ENCODE measurements around the gene ZSCAN5B.

ZSCAN5B gene

DNA sequence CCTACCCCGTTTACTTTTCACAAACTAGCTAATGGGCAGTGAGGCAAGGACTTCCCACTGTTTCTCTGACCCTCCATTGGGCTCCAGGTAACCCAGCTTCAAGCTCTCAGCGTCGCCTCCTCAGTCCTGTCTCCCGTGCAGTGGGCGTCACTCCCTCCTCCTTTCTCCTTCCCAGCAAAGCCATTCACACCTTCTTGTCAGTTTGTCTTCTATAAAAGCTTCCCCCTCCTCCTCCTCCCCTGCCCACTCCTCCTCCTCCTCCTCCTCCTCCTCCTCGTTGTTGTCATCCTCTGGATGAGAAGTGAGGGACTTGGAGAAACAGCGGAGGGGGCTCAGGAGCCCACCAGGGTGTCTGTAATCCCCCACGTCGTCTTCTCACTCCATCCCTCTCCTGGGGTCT lies 23.5 kb downstream of the ZSCAN5B start:
- Histone ChIP-seq H3K9me3 (no peaks in the 10 kb centered on the region), H3K4me3 (ENCODE audit: low read depth in 1 of 2, low read length in 1 of 2) (no peak overlapping the region), H3K27ac (no peak overlapping the region), H3K27me3 (peaks cover 8% of the 10 kb centered on the region), H3K4me1 (ENCODE audit: control insufficient read depth in 1 of 2, insufficient read depth in 1 of 2, low read depth in 1 of 2, low read length in 1 of 2) (peaks cover 8 to 14% of the 10 kb centered on the region in 2 experiments), H3K36me3 (no peaks in the 10 kb centered on the region)
- TF ChIP-seq, protein P1, sequence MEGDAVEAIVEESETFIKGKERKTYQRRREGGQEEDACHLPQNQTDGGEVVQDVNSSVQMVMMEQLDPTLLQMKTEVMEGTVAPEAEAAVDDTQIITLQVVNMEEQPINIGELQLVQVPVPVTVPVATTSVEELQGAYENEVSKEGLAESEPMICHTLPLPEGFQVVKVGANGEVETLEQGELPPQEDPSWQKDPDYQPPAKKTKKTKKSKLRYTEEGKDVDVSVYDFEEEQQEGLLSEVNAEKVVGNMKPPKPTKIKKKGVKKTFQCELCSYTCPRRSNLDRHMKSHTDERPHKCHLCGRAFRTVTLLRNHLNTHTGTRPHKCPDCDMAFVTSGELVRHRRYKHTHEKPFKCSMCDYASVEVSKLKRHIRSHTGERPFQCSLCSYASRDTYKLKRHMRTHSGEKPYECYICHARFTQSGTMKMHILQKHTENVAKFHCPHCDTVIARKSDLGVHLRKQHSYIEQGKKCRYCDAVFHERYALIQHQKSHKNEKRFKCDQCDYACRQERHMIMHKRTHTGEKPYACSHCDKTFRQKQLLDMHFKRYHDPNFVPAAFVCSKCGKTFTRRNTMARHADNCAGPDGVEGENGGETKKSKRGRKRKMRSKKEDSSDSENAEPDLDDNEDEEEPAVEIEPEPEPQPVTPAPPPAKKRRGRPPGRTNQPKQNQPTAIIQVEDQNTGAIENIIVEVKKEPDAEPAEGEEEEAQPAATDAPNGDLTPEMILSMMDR (IDR thresholded peaks at IDR 0.05): no peak

DNA sequence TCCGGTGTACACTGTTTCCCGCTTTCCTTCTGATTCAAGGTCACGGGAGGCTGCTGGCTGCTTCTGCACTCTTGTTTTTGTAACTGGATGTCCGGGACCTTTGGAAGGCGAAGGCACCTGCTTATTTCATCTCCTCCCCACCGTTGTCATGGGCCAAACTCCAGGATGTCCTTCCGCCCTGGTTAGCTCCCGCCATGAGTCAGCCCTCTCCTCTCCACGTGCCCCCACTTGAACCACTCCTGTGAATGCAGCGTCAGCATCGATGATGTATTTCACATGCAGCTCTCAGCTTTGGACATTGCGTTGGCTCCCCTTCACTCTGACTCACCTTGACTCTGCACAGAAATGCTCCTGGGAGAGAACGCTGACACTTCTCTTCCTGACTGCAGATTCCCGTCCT lies 27.3 kb downstream of the ZSCAN5B start:
- H3K9me3 ChIP-seq: no peaks in the 10 kb centered on the region
- no peak overlapping the region for H3K27ac ChIP-seq
- no peaks in the 10 kb centered on the region for H3K36me3 ChIP-seq
- H3K4me3 ChIP-seq (ENCODE audit: low read depth in 1 of 2, low read length in 1 of 2): no peak overlapping the region
- peaks cover 13% of the 10 kb centered on the region for H3K27me3 ChIP-seq
- H3K4me1 ChIP-seq (ENCODE audit: control insufficient read depth in 1 of 2, insufficient read depth in 1 of 2, low read depth in 1 of 2, low read length in 1 of 2): peaks cover 8 to 14% of the 10 kb centered on the region in 2 experiments
- TF ChIP-seq, protein P1 (IDR thresholded peaks at IDR 0.05): no peak

DNA sequence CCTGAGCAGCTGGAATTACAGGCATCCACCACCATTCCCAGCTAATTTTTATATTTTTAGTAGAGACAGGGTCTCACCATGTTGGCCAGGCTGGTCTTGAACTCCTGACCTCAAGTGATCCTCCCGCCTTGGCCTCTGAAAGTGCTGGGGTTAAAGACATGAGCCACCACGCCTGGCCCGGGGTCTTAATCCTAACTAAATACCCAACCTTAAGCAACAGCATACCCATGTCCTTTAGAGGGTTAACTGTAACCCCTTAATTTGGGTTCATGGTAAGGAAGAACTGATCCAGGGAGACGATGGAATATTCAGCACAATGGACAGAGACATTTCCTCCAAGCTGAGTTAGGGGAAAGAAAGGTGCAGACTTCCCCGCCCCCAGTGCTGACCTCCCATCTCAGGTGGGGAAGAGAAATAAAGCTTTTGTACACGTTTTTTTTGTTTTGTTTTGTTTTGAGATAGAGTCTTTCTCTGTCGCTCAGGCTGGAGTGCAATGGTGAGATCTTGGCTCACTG lies 30.5 kb downstream of the ZSCAN5B start:
- Histone ChIP-seq H3K36me3 (no peaks in the 10 kb centered on the region), H3K27ac (no peak overlapping the region), H3K4me1 (ENCODE audit: control insufficient read depth in 1 of 2, insufficient read depth in 1 of 2, low read depth in 1 of 2, low read length in 1 of 2) (peaks cover 4 to 6% of the 10 kb centered on the region in 2 experiments), H3K9me3 (no peaks in the 10 kb centered on the region), H3K27me3 (peaks cover 36% of the 10 kb centered on the region), H3K4me3 (ENCODE audit: low read depth in 1 of 2, low read length in 1 of 2) (no peak overlapping the region)
- TF ChIP-seq, protein P1 (IDR thresholded peaks at IDR 0.05): no peak

DNA sequence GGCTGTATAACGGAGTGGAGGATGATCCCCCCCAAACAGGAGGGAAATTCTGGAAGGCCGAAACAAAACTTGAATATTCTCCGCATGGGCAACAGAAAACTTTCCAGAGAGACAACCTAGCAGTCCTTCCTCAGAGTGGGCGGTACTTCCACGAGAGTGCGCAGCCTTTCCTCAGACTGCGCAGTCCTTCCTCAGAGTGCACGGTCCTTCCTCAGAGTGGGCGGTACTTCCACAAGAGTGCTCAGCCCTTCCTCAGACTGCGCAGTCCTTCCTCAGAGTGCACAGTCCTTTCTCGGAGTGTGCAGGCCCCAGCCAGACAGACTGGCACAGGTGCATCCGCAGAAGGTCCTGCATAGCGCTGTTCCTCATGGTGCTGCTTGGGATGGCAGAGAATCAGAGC lies 34.5 kb downstream of the ZSCAN5B start:
- TF ChIP-seq, protein P1 (IDR thresholded peaks at IDR 0.05): no peak
- H3K4me3 ChIP-seq (ENCODE audit: low read depth in 1 of 2, low read length in 1 of 2): no peak overlapping the region
- no peaks in the 10 kb centered on the region for H3K9me3 ChIP-seq

DNA sequence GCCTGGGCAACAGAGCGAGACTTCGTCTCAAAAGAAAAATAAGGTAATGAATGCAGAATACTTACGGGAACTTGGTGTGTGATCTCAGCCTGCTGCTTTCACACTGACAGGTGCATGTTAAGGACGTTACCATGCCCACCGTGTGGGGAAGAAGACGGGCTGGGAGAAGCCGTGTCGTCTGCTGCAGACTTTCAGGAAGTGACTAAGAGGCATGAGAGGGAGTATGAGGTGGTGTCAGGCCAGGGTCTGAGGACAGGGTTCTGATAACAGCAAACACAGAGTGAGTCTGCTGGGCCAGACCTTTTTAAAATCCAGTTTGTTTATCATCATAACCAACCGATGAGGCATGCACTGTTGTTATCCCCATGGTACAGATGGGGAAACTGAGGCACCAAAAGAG lies 35.3 kb downstream of the ZSCAN5B start:
- Histone ChIP-seq H3K4me1 (ENCODE audit: control insufficient read depth in 1 of 2, insufficient read depth in 1 of 2, low read depth in 1 of 2, low read length in 1 of 2) (no peaks in the 10 kb centered on the region), H3K27me3 (peaks cover 24% of the 10 kb centered on the region), H3K36me3 (peaks cover 16% of the 10 kb centered on the region), H3K27ac (no peak overlapping the region), H3K9me3 (no peaks in the 10 kb centered on the region), H3K4me3 (ENCODE audit: low read depth in 1 of 2, low read length in 1 of 2) (no peak overlapping the region)
- TF ChIP-seq, protein P1 (IDR thresholded peaks at IDR 0.05): no peak

More for the DNA sequence above, 34.5 kb downstream of the ZSCAN5B start:
- H3K27ac ChIP-seq: no peak overlapping the region
- peaks cover 29% of the 10 kb centered on the region for H3K27me3 ChIP-seq
- H3K36me3 ChIP-seq: peaks cover 16% of the 10 kb centered on the region
- H3K4me1 ChIP-seq (ENCODE audit: control insufficient read depth in 1 of 2, insufficient read depth in 1 of 2, low read depth in 1 of 2, low read length in 1 of 2): no peaks in the 10 kb centered on the region

DNA sequence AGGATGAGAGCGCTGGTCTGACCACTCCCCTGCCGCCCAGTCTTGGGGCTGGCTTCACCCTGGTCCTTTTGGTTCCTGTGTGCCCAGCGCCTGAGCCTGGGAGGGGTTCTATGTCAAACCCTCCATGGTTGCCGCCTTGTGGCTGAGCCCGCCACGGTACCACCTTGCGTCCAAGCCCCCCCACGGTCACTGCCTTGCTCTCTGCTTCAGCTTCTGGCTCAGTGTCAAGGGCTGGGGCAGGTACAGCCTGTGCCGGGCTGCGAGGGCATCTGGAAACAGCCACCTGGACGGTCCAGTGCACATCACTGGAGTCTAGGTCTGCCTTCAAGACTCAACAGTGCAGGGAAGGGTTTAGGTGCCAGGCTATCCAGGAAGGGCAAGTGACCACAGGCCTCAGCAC lies 36.0 kb downstream of the ZSCAN5B start:
- peaks cover 24% of the 10 kb centered on the region for H3K27me3 ChIP-seq
- H3K4me1 ChIP-seq (ENCODE audit: control insufficient read depth in 1 of 2, insufficient read depth in 1 of 2, low read depth in 1 of 2, low read length in 1 of 2): no peaks in the 10 kb centered on the region
- TF ChIP-seq, protein P1 (IDR thresholded peaks at IDR 0.05): no peak
- H3K4me3 ChIP-seq (ENCODE audit: low read depth in 1 of 2, low read length in 1 of 2): no peak overlapping the region
- peaks cover 16% of the 10 kb centered on the region for H3K36me3 ChIP-seq
- H3K27ac ChIP-seq: no peak overlapping the region
- no peaks in the 10 kb centered on the region for H3K9me3 ChIP-seq
